ENCODE data around the gene BMP8B.

Gene BMP8B

DNA sequence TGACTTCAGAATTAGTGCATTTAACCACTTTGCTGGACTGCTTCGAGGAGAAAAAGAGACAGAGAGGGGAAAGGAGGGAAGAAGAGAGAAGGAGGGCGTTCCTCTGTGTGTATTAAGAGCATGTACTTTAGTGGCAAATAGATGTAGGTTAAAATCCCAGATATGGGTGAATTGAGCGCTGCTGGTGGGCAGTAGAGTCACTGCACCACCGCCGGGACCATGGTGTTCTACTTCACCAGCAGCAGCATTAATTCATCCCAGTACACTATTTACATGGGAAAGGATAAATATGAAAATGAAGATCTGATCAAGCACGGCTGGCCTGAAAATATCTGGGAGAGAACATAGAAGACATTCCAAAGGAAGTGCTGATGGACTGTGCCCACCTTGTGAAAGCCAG is 70.9 kb downstream of the BMP8B start:
- no peak for DNase-seq

DNA sequence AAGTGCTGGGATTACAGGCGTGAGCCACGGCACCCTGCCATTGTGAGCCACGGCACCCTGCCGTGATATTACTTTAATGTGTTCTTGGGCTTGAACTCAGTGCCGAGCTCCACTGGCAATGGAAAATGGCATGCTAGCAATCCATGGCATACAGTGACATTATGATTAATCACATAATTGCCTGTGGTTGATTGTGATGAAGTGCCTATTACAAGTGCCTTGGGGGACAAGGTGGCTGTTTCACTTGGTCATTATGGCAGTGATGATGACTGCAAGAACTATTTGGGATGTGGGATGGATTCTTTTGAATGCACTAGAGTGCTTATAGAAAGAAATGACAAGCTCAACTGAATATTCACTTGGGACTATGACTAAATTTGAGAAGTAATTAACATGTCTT is 75.1 kb downstream of the BMP8B start:
- DNase-seq, result no peak

DNA sequence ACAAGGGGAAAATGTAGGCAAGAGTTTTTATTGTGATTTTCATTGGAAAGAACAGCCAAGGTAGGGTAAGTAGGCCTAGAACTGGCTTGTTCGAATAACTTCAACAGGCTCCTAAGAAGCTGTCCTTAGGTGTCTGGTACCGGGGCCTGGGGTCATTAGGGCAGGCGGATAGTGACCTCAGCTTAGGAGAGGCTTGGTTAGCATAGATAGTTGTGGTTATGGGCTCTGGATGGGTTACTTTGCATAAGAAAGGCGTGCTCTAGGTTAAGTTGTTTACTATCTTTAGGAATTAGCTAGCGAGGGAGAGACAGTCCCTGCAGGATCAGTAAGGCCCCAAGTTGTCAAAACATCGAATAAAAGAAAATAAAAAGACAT is 76.7 kb downstream of the BMP8B start:
- no peak for DNase-seq

DNA sequence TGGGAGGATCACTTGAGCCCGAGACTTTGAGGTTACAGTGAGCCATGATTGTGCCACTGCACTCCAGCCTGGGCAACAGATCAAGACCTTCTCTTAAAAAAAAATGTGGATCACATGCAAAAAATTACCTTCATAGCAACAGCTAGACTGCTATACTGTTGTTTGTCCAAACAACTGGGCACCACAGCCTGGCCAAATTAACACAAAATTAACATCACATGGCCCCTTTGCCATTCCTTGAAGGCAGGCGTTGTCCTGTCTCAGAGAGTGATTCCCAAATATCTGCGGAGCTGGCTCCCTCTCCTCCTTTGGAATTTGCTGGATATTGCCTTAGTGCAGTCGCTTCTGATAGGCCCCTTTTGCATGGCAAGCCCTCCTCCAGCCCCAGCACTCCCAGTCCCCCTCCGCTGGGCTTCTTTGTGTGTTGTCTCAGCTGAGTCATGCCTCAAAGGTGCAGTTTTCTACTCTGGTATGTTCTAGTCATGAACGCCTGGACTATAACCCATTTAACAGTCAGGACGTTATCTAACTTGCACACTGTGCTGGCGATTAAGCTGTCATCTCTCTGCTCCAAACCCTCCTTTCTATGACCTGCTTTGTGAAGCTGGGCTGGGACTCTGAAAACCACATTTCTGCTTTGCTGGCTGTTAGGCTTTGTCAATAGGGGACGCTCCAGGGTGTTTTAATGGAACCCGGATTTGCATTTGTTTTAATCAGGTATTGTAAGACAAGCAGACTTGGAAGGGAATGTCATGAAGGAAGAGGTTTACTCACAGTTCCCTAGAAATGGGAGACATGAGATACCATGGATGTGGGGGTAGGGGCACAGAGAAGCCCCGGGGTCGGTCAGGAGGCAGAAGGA is 77.3 kb downstream of the BMP8B start:
- no peak for DNase-seq

DNA sequence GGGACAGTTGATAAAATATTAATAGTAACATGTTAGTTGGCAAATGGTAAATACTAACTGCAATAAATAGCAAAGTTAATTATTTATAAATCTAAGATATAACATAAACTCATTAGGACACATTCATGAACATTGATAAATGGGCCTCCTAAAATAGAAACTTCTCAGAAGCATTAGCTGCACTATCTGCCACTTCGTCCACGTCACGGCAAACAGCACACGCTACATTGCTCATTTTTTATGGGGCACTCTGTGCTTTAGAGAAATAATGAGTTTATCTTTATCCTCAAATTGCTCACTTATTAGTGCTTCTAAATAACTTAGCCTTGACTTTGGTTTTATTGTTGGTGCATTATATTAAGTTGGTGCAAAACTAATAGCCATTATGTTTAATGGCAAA is 81.2 kb downstream of the BMP8B start:
- DNase-seq, result no peak
